Measurements from ENCODE around the gene SMIM27. TPM values are rescaled to one million over a fixed set of nuclear protein-coding genes. Genes with fewer than 3 reads are reported as not detected.
A peak's percentile ranks its signal among the peaks of the same experiment; 100 is the strongest.

Gene SMIM27
- total and polyA plus RNA-seq, 4 donors: 5.3 to 13.5 (median 9.9) TPM

DNA sequence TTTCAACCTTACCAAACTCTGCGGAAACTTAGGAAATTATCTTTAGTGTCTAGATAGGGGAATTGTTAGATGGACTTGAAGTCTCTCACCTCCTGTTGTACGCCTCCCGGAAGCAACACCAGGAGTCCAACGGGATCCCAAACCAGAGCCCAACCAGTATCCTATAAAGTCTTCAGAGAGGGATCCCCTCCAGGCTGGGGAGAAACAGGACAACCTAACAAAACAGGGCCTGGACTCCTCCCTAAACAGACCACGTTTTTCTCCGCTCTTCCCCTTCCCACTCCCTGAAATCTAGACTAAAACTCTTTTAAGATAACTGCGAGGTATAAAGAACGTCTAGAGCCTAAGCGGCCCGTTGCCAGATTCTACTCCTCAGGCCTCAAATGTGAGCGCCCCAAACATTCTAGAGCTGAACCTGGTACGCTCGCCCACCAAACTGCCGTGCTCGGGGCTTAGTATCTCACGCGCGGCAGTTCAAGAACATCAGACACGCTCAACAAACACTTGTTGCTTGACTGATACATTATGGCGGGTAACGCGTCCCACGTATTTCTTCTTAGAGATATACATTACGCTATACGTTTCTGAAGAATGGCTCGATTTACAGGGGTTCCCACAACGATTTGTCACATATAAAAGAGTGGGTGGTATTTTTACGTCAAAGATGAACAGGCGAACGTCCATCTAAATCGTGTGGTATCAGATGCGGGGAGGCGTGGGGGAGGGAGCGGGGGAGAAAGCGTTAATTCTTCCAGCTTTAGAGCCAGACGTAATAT lies 663 bp upstream of the SMIM27 start:
- Histone ChIP-seq H3K9me3 (ENCODE audit: control insufficient read depth in 4 of 4, insufficient read depth in 3 of 4, low read length in 3 of 4) (no peaks in the 10 kb centered on the region), H3K36me3 (ENCODE audit: control insufficient read depth in 4 of 4, insufficient read depth in 4 of 4, low read length in 4 of 4) (peaks cover 0 to 3% (median under 1%) of the 10 kb centered on the region in 4 donors), H3K4me1 (ENCODE audit: control insufficient read depth in 5 of 5, insufficient read depth in 5 of 5, low read length in 5 of 5) (peaks cover 0 to 27% (median 3%) of the 10 kb centered on the region in 5 donors), H3K27me3 (ENCODE audit: control insufficient read depth in 3 of 3, insufficient read depth in 3 of 3, low read length in 2 of 3) (no peaks in the 10 kb centered on the region), H3K27ac (ENCODE audit: low read depth in 1 of 2, low read length in 1 of 2) (peak overlapping the region; percentile 89 to 94), H3K9ac (ENCODE audit: insufficient read depth in 1 of 2, low read length in 2 of 2) (peak overlapping the region; percentile 96 to 99), H3K4me3 (peak overlapping the region; percentile 97)
- TF ChIP-seq, protein P1, sequence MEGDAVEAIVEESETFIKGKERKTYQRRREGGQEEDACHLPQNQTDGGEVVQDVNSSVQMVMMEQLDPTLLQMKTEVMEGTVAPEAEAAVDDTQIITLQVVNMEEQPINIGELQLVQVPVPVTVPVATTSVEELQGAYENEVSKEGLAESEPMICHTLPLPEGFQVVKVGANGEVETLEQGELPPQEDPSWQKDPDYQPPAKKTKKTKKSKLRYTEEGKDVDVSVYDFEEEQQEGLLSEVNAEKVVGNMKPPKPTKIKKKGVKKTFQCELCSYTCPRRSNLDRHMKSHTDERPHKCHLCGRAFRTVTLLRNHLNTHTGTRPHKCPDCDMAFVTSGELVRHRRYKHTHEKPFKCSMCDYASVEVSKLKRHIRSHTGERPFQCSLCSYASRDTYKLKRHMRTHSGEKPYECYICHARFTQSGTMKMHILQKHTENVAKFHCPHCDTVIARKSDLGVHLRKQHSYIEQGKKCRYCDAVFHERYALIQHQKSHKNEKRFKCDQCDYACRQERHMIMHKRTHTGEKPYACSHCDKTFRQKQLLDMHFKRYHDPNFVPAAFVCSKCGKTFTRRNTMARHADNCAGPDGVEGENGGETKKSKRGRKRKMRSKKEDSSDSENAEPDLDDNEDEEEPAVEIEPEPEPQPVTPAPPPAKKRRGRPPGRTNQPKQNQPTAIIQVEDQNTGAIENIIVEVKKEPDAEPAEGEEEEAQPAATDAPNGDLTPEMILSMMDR (IDR thresholded peaks at IDR 0.05; ENCODE audit: control extremely low read depth, extremely low read depth): no peak
- peak; percentile 55 to 75 (median 62) for DNase-seq
- 0 to 1% methylated on average over 36 of the region's 36 CpGs for WGBS, 2 donors
- peak; percentile 9 for ATAC-seq (ENCODE audit: insufficient read depth, low FRiP score)

DNA sequence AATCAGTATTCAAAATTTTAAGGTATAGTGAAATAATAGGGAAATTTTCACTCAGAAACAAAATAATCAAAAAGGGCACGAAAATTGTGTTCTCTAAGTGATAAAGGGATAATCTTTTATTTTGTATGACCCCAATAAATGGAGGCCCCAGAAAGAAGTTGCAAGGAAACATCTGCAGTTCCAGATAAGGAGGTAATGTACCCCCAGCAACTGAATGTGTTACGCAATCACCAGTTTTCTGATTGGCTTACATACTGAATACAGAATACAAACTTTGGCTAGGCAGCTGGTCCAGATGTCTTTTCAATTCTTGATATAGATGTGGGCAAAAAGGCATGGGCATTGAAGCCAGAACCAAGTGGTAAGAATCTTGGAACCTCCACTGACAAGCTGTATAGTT lies 2.0 kb downstream of the SMIM27 start:
- Histone ChIP-seq H3K9ac (ENCODE audit: insufficient read depth in 1 of 2, low read length in 2 of 2) (no peak overlapping the region), H3K9me3 (ENCODE audit: control insufficient read depth in 4 of 4, insufficient read depth in 3 of 4, low read length in 3 of 4) (no peaks in the 10 kb centered on the region), H3K36me3 (ENCODE audit: control insufficient read depth in 4 of 4, insufficient read depth in 4 of 4, low read length in 4 of 4) (no peaks in the 10 kb centered on the region), H3K27ac (ENCODE audit: low read depth in 1 of 2, low read length in 1 of 2) (no peak overlapping the region), H3K4me1 (ENCODE audit: control insufficient read depth in 5 of 5, insufficient read depth in 5 of 5, low read length in 5 of 5) (peaks cover 0 to 27% (median 3%) of the 10 kb centered on the region in 5 donors), H3K4me3 (no peak overlapping the region), H3K27me3 (ENCODE audit: control insufficient read depth in 3 of 3, insufficient read depth in 3 of 3, low read length in 2 of 3) (no peaks in the 10 kb centered on the region)
- ATAC-seq (ENCODE audit: insufficient read depth, low FRiP score) (no peak), DNase-seq (peak in 2 of 3 donors; percentile 63)
- TF ChIP-seq, protein P1 (IDR thresholded peaks at IDR 0.05; ENCODE audit: control extremely low read depth, extremely low read depth): no peak
- 34 to 59% methylated on average over 2 of the region's 2 CpGs for WGBS, 2 donors

DNA sequence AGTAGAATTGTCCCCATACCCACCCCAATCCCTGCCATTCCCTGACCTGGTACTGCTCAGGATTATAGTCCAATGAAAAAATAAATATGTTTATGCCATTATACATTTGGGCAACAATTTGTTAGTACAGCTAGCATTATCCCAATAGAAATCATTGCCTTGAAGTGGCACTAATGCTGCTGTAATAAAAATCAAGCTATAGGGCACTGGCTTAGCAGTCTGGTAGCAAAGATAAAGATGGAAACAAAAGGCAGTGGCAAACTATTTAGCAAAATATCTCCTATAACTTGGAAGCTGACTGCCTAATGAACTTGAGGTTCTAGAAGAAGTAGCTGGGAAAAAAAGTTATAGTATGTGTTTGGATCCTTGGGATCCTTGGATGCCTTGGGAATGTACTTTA lies 2.5 kb downstream of the SMIM27 start:
- H3K9me3 ChIP-seq (ENCODE audit: control insufficient read depth in 4 of 4, insufficient read depth in 3 of 4, low read length in 3 of 4): no peaks in the 10 kb centered on the region
- peaks cover 0 to 27% (median 3%) of the 10 kb centered on the region in 5 donors for H3K4me1 ChIP-seq (ENCODE audit: control insufficient read depth in 5 of 5, insufficient read depth in 5 of 5, low read length in 5 of 5)
- ATAC-seq (ENCODE audit: insufficient read depth, low FRiP score): no peak
- H3K27me3 ChIP-seq (ENCODE audit: control insufficient read depth in 3 of 3, insufficient read depth in 3 of 3, low read length in 2 of 3): no peaks in the 10 kb centered on the region
- no peaks in the 10 kb centered on the region for H3K36me3 ChIP-seq (ENCODE audit: control insufficient read depth in 4 of 4, insufficient read depth in 4 of 4, low read length in 4 of 4)
- no peak overlapping the region for H3K27ac ChIP-seq (ENCODE audit: low read depth in 1 of 2, low read length in 1 of 2)
- H3K4me3 ChIP-seq: no peak overlapping the region
- no peak overlapping the region for H3K9ac ChIP-seq (ENCODE audit: insufficient read depth in 1 of 2, low read length in 2 of 2)
- no peak for DNase-seq
- TF ChIP-seq, protein P1 (IDR thresholded peaks at IDR 0.05; ENCODE audit: control extremely low read depth, extremely low read depth): no peak

Measured in lung (tissue), 12 donors.